ENCODE data around the gene SLC22A12.

Gene SLC22A12

DNA sequence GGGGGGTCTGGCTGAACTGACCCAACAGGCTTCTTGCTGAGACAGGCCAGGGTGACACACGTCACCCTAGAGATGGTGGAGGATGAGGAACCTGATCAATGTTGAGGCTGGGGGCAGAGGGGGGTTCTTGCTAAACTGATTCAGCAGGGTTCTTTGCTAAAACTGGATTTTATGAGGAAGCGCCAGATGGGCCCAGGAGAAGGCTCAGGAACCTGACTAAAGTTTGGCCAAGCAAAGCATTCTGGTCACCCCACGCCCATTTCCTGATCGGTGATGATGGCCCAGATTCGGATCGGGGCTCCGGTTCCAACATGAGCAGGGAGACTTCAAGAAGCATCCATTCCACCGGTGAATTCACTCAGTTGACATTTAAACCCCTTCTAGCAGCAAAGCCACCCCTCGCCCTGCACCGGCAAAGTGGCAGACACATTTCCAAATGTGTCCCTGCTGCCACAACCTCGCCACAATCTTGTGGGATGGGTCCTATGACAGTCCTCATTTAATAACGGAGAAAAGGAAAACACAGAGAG is 34.2 kb upstream of the SLC22A12 start:
- TF ChIP-seq, protein P1, sequence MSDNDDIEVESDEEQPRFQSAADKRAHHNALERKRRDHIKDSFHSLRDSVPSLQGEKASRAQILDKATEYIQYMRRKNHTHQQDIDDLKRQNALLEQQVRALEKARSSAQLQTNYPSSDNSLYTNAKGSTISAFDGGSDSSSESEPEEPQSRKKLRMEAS (IDR thresholded peaks at IDR 0.05), result no peak
- TF ChIP-seq YY1 (IDR thresholded peaks at IDR 0.05; ENCODE audit: low read depth), result no peak
- TF ChIP-seq NFIC (IDR thresholded peaks at IDR 0.05), result no peak
- TF ChIP-seq TAF1 (IDR thresholded peaks at IDR 0.05; ENCODE audit: low read depth), result no peak
- no peak for TF ChIP-seq RAD21 (IDR thresholded peaks at IDR 0.05; ENCODE audit: low read depth)
- no peak for TF ChIP-seq CREB1 (IDR thresholded peaks at IDR 0.05; ENCODE audit: low read depth)
- TF ChIP-seq CEBPB (IDR thresholded peaks at IDR 0.05), result no peak
- no peak for TF ChIP-seq TCF12 (IDR thresholded peaks at IDR 0.05; ENCODE audit: low read depth)
- no peak for TF ChIP-seq EGR1 (IDR thresholded peaks at IDR 0.05)
- TF ChIP-seq, protein P2, sequence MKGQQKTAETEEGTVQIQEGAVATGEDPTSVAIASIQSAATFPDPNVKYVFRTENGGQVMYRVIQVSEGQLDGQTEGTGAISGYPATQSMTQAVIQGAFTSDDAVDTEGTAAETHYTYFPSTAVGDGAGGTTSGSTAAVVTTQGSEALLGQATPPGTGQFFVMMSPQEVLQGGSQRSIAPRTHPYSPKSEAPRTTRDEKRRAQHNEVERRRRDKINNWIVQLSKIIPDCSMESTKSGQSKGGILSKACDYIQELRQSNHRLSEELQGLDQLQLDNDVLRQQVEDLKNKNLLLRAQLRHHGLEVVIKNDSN (IDR thresholded peaks at IDR 0.05), result no peak
- TF ChIP-seq FOXM1 (IDR thresholded peaks at IDR 0.05; ENCODE audit: borderline replicate concordance, low read depth), result no peak

GRCh38 chr11:64558065-64558745 is 32.8 kb upstream of the SLC22A12 start:
- no peak for TF ChIP-seq CEBPB (IDR thresholded peaks at IDR 0.05)
- no peak for TF ChIP-seq RAD21 (IDR thresholded peaks at IDR 0.05; ENCODE audit: low read depth)
- no peak for TF ChIP-seq YY1 (IDR thresholded peaks at IDR 0.05; ENCODE audit: low read depth)

- TF ChIP-seq, protein P2 (IDR thresholded peaks at IDR 0.05), result no peak
- TF ChIP-seq RAD21 (IDR thresholded peaks at IDR 0.05; ENCODE audit: low read depth) (no peak), ZBTB7A (IDR thresholded peaks at IDR 0.05; ENCODE audit: low read depth) (no peak), CEBPB (IDR thresholded peaks at IDR 0.05) (no peak), NFIC (IDR thresholded peaks at IDR 0.05) (no peak), EP300 (IDR thresholded peaks at IDR 0.05; ENCODE audit: borderline replicate concordance) (no peak), FOXM1 (IDR thresholded peaks at IDR 0.05; ENCODE audit: borderline replicate concordance, low read depth) (no peak), YY1 (IDR thresholded peaks at IDR 0.05; ENCODE audit: low read depth) (no peak), TAF1 (IDR thresholded peaks at IDR 0.05; ENCODE audit: low read depth) (no peak), TCF12 (IDR thresholded peaks at IDR 0.05; ENCODE audit: low read depth) (no peak), EGR1 (IDR thresholded peaks at IDR 0.05) (no peak), CREB1 (IDR thresholded peaks at IDR 0.05; ENCODE audit: low read depth) (no peak), TEAD4 (IDR thresholded peaks at IDR 0.05) (no peak)
- TF ChIP-seq, protein P3, sequence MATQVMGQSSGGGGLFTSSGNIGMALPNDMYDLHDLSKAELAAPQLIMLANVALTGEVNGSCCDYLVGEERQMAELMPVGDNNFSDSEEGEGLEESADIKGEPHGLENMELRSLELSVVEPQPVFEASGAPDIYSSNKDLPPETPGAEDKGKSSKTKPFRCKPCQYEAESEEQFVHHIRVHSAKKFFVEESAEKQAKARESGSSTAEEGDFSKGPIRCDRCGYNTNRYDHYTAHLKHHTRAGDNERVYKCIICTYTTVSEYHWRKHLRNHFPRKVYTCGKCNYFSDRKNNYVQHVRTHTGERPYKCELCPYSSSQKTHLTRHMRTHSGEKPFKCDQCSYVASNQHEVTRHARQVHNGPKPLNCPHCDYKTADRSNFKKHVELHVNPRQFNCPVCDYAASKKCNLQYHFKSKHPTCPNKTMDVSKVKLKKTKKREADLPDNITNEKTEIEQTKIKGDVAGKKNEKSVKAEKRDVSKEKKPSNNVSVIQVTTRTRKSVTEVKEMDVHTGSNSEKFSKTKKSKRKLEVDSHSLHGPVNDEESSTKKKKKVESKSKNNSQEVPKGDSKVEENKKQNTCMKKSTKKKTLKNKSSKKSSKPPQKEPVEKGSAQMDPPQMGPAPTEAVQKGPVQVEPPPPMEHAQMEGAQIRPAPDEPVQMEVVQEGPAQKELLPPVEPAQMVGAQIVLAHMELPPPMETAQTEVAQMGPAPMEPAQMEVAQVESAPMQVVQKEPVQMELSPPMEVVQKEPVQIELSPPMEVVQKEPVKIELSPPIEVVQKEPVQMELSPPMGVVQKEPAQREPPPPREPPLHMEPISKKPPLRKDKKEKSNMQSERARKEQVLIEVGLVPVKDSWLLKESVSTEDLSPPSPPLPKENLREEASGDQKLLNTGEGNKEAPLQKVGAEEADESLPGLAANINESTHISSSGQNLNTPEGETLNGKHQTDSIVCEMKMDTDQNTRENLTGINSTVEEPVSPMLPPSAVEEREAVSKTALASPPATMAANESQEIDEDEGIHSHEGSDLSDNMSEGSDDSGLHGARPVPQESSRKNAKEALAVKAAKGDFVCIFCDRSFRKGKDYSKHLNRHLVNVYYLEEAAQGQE (IDR thresholded peaks at IDR 0.05; ENCODE audit: low read depth), result no peak
- TF ChIP-seq, protein P1 (IDR thresholded peaks at IDR 0.05), result no peak
Observed at GRCh38 chr11:64558869-64559268, 32.2 kb upstream of the SLC22A12 start.

- TF ChIP-seq, protein P3 (IDR thresholded peaks at IDR 0.05; ENCODE audit: low read depth), result no peak
- TF ChIP-seq TCF12 (IDR thresholded peaks at IDR 0.05; ENCODE audit: low read depth) (no peak), RAD21 (IDR thresholded peaks at IDR 0.05; ENCODE audit: low read depth) (no peak), ZBTB7A (IDR thresholded peaks at IDR 0.05; ENCODE audit: low read depth) (no peak), EP300 (IDR thresholded peaks at IDR 0.05; ENCODE audit: borderline replicate concordance) (no peak), NFIC (IDR thresholded peaks at IDR 0.05) (no peak), TEAD4 (IDR thresholded peaks at IDR 0.05) (no peak), FOXM1 (IDR thresholded peaks at IDR 0.05; ENCODE audit: borderline replicate concordance, low read depth) (no peak), YY1 (IDR thresholded peaks at IDR 0.05; ENCODE audit: low read depth) (no peak), TAF1 (IDR thresholded peaks at IDR 0.05; ENCODE audit: low read depth) (no peak), CEBPB (IDR thresholded peaks at IDR 0.05) (no peak)
- TF ChIP-seq, protein P2 (IDR thresholded peaks at IDR 0.05), result no peak
- TF ChIP-seq, protein P1 (IDR thresholded peaks at IDR 0.05), result no peak
Observed at GRCh38 chr11:64559351-64560138, 31.5 kb upstream of the SLC22A12 start.
